BLaER1 (cell line): ENCODE results near the gene CHST8.
A peak's percentile ranks its signal among the peaks of the same experiment; 100 is the strongest.

Experiments used
- H3K27ac ChIP-seq: shearing (Covaris generic); formaldehyde crosslinking; 2 replicates; pipeline ENCODE4 v1.8.1; 2022
- H3K27me3 ChIP-seq: shearing (Covaris generic); formaldehyde crosslinking; 2 replicates; pipeline ENCODE4 v1.8.1; 2022
- H3K36me3 ChIP-seq: shearing (Covaris generic); formaldehyde crosslinking; 2 replicates; pipeline ENCODE4 v1.8.1; 2022
- H3K4me1 ChIP-seq: shearing (Covaris generic); formaldehyde crosslinking; 2 replicates; pipeline ENCODE4 v1.8.1; 2022
- H3K4me2 ChIP-seq: shearing (Covaris generic); formaldehyde crosslinking; 2 replicates; pipeline ENCODE4 v1.8.1; 2022
- H3K4me3 ChIP-seq: shearing (Covaris generic); formaldehyde crosslinking; 2 replicates; pipeline ENCODE4 v1.8.1; 2022
- H3K9ac ChIP-seq: shearing (Covaris generic); formaldehyde crosslinking; 2 replicates; pipeline ENCODE4 v1.8.1; 2022
- H3K9me3 ChIP-seq: shearing (Covaris generic); formaldehyde crosslinking; 2 replicates; pipeline ENCODE4 v1.8.1; 2022
- H4K20me1 ChIP-seq: shearing (Covaris generic); formaldehyde crosslinking; 2 replicates; pipeline ENCODE4 v1.8.1; 2022
- Cebpa-rat ChIP-seq: shearing (Covaris generic); IDR thresholded peaks from 2 replicates; pipeline ENCODE4 v1.8.1; 2022

The CHST8 gene

GRCh38 chr19:33794683-33795369 is 173.1 kb downstream of the CHST8 start:
- Histone ChIP-seq H3K9ac (peak overlapping the region; percentile 98), H4K20me1 (peaks cover 13% of the 10 kb centered on the region), H3K4me1 (peaks cover 34% of the 10 kb centered on the region), H3K9me3 (no peaks in the 10 kb centered on the region), H3K27ac (peak overlapping the region; percentile 99), H3K27me3 (no peaks in the 10 kb centered on the region), H3K36me3 (peaks cover 1% of the 10 kb centered on the region; the same call in 1 of the 2 replicates), H3K4me2 (peak overlapping the region; percentile 87), H3K4me3 (peak overlapping the region; percentile 88)
- no peak for TF ChIP-seq Cebpa-rat

GRCh38 chr19:33795370-33796163 is 173.8 kb downstream of the CHST8 start:
- no peak for TF ChIP-seq Cebpa-rat
- peak overlapping the region; percentile 88 for H3K4me3 ChIP-seq
- H3K9ac ChIP-seq: peak overlapping the region; percentile 98
- no peaks in the 10 kb centered on the region for H3K9me3 ChIP-seq
- no peaks in the 10 kb centered on the region for H3K27me3 ChIP-seq
- H3K4me2 ChIP-seq: peak overlapping the region; percentile 87
- peaks cover 41% of the 10 kb centered on the region for H3K4me1 ChIP-seq
- H4K20me1 ChIP-seq: peaks cover 18% of the 10 kb centered on the region
- peak overlapping the region; percentile 99 for H3K27ac ChIP-seq
- peaks cover 9% of the 10 kb centered on the region; the same call in 1 of the 2 replicates for H3K36me3 ChIP-seq

- Histone ChIP-seq H4K20me1 (peaks cover 23% of the 10 kb centered on the region), H3K27me3 (no peaks in the 10 kb centered on the region), H3K27ac (peak within 1 kb of the TSS; percentile 99), H3K9ac (peak within 1 kb of the TSS; percentile 98), H3K4me2 (peak within 1 kb of the TSS; percentile 89), H3K4me3 (peak within 1 kb of the TSS; percentile 88), H3K36me3 (peaks cover 16% of the 10 kb centered on the region), H3K4me1 (peaks cover 46% of the 10 kb centered on the region), H3K9me3 (no peaks in the 10 kb centered on the region)
- no peak for TF ChIP-seq Cebpa-rat
Measured at GRCh38 chr19:33796164-33796875, 174.6 kb downstream of the CHST8 start, which contains the start of gene KCTD15. Gene KCTD15, plus strand, starts transcription at chr19:33796870. Its CDS starts 3,585 bp downstream, at chr19:33800455.

- H3K4me3 ChIP-seq: peak overlapping the region; percentile 88
- H3K4me2 ChIP-seq: peak overlapping the region; percentile 89
- H3K27ac ChIP-seq: peak overlapping the region; percentile 97
- peak overlapping the region; percentile 96 for H3K9ac ChIP-seq
- peaks cover 40% of the 10 kb centered on the region for H4K20me1 ChIP-seq
- no peak for TF ChIP-seq Cebpa-rat
- no peaks in the 10 kb centered on the region for H3K27me3 ChIP-seq
- H3K9me3 ChIP-seq: no peaks in the 10 kb centered on the region
- H3K36me3 ChIP-seq: peaks cover 33% of the 10 kb centered on the region
- H3K4me1 ChIP-seq: peaks cover 55% of the 10 kb centered on the region
Measured at GRCh38 chr19:33797802-33798671, 176.3 kb downstream of the CHST8 start.

- H3K27ac ChIP-seq: peak overlapping the region; percentile 55
- no peaks in the 10 kb centered on the region for H3K27me3 ChIP-seq
Measured at GRCh38 chr19:33798681-33799111, 176.9 kb downstream of the CHST8 start.

GRCh38 chr19:33799476-33799875 is 177.7 kb downstream of the CHST8 start:
- H3K27me3 ChIP-seq: no peaks in the 10 kb centered on the region
- H3K36me3 ChIP-seq: peaks cover 48% of the 10 kb centered on the region
- no peak overlapping the region for H3K4me3 ChIP-seq
- TF ChIP-seq Cebpa-rat: no peak
- peak overlapping the region; percentile 89 for H3K4me2 ChIP-seq
- H3K9ac ChIP-seq: peak overlapping the region; percentile 74; the same call in 1 of the 2 replicates
- no peaks in the 10 kb centered on the region for H3K9me3 ChIP-seq
- H3K27ac ChIP-seq: no peak overlapping the region
- peaks cover 51% of the 10 kb centered on the region for H3K4me1 ChIP-seq
- peaks cover 55% of the 10 kb centered on the region for H4K20me1 ChIP-seq

More at GRCh38 chr19:33798681-33799111, 176.9 kb downstream of the CHST8 start:
- Histone ChIP-seq H3K36me3 (peaks cover 40% of the 10 kb centered on the region), H3K9ac (peak overlapping the region; percentile 74), H3K4me3 (peak overlapping the region; percentile 88), H3K9me3 (no peaks in the 10 kb centered on the region), H3K4me2 (peak overlapping the region; percentile 89), H4K20me1 (peaks cover 47% of the 10 kb centered on the region), H3K4me1 (peaks cover 55% of the 10 kb centered on the region)
- TF ChIP-seq Cebpa-rat: no peak

- no peaks in the 10 kb centered on the region for H3K9me3 ChIP-seq
- H3K4me3 ChIP-seq: no peak overlapping the region
- no peak overlapping the region for H3K27ac ChIP-seq
- H3K27me3 ChIP-seq: no peaks in the 10 kb centered on the region
- H3K4me2 ChIP-seq: peak overlapping the region; percentile 89
- H4K20me1 ChIP-seq: peaks cover 61% of the 10 kb centered on the region
- peaks cover 45% of the 10 kb centered on the region for H3K4me1 ChIP-seq
- peak overlapping the region; percentile 74; the same call in 1 of the 2 replicates for H3K9ac ChIP-seq
- TF ChIP-seq Cebpa-rat: no peak
- H3K36me3 ChIP-seq: peaks cover 54% of the 10 kb centered on the region
Measured at GRCh38 chr19:33800012-33800680, 178.4 kb downstream of the CHST8 start.

GRCh38 chr19:33801411-33801810 is 179.7 kb downstream of the CHST8 start:
- Histone ChIP-seq H3K36me3 (peaks cover 67% of the 10 kb centered on the region), H3K4me1 (peaks cover 45% of the 10 kb centered on the region), H3K27ac (peak overlapping the region; percentile 51; the same call in 1 of the 2 replicates), H3K9me3 (no peaks in the 10 kb centered on the region), H3K27me3 (no peaks in the 10 kb centered on the region), H4K20me1 (peaks cover 74% of the 10 kb centered on the region), H3K4me3 (no peak overlapping the region), H3K4me2 (peak overlapping the region; percentile 49), H3K9ac (0 out of 2 replicates have a peak overlapping the region, but pooled peaks have one; percentile 34)
- no peak for TF ChIP-seq Cebpa-rat
